ENCODE results near the gene QRFP.

QRFP gene

DNA sequence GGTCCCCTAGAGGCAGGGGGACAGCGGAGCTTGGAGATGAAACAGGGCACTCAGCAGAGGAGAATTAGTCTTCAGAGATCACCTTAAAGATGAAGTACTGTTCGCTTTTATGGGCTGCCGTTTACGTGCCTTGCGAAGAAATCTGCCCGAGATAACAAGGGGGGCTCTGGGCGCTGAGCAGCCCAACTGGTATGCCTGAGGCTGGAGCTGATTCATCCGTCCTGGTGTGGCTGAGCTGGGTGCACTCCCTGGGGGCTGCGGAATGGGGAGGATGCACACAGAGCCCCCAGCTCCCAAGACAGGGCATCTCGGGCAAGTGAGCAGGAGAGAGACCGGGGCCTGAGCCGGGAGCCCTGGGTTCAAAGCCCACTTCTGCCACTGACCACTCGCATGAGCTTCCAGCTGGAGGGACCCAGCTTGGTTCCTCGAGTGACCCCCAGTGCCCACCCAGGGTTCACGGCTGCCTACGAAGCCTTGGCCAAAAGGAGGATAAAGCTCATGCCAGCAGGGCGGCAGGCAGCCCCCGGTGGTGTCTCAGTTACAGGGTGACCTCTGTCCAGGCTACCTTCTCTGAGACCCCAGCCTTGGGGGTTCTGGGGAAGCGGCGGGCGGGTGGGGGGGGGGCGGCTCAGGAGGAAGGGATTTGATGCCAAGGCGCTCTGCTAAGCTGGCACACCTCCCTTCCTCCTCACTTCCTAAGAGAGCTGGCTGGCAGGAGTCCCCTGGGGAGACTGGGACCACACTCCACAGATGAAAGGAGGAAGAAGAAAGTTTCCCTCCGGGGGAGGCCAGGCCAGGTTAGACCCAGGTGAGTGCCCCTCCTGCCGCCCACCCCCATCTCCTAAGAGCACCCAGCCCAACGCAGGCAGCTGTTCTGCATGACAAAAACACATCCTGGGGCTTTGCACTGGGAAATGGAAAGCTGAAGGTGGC is 36.8 kb upstream of the QRFP start:
- DNase-seq (ENCODE audit: low read depth), result peak; percentile 59

DNA sequence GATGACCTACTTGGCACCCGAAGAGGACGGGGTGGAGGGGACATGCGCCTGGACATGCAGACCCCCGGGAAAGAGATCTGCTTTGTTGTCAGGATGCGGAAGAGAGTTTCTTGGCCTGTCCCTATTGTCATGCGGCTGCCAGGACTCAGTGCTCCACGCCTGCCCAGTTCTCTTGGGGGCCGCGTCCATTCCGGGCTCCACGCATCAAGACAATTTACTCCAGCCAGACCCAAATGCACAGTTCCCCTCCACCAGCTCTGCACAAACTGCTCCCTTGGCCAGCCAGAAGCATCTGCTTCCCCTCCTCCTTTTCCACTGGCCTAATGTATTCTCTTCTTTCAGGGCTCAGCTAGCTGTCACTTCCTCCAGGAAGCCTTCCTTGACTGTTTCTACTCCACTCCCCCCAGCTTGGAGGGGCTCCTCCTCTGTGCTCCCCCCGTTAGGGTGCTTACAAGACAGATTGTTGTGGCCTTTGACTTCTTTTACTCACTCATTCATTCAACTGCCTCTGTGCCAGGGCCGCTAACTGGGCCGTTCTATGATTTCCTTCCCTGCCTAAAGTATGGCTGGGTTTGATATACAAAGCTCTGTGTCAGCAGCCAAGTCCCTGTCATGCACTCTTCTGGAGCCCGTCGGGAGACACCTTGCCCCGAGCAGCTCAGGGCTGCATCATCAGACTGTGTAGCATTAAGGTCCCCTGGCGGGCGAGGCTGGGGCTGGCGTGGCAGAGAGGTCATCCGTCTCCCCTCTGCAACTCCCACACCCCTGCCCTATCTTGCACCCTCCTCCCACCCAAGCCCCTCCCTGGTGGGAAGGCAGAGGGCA is 35.9 kb upstream of the QRFP start:
- no peak for DNase-seq (ENCODE audit: low read depth)

DNA sequence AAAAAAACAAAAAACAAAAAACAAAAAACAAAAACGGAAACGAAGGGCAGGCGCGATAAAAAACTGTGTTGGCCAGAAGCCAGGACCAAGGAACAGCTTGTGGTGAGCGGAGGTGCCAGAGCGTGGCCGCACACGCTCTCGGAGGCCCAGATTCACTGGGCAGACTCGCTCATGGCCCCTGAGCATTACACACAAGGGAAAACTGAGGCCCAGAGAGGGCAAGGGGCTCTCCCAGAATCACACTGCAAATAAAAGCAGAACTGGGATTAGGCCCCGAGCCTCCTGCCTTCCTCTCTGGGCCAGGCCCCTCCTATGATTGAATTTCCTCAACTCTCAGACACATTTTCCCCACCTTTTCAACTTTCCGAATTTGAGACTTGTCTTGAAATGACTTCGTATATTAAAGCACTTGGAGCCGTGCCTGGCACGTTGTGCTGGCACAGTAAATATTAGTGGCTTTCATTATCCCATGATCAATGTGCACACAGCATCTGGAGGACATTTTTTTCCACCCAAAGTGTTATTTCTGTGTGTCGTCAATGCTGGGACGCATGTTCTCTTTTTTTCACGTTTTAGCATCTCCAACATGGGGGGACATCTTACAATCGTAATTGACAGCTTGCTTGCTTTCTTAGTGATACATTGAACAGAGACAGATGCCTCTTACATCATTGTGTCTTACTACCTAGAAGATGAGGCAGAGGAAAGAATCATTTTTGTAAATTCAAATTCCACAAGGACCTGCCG is 35.1 kb upstream of the QRFP start:
- DNase-seq (ENCODE audit: low read depth), result no peak

DNA sequence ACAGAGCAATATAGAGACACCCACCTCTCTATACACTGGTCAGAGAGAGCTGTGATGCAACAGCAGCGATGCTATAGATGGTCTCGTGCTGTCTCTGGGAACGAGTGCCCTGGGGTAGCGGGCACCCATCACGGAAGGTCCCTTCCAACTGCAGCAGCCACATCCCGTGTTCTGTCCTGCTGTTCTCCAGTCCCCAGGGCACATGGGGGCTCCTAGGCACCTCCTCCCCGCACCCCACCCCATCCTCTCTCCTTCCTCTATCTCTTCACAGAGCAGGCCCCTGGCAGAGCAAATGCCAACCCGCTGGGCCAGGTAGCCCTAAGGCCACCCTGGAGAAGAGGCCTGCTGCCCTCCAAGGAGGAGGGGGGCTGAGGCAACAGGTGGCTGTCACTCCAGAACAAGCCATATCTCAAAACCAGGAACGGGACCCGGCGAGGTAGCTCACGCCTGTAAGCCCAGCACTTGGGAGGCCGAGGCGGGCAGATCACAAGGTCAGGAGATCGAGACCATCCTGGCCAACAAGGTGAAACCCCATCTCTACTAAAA is 34.3 kb upstream of the QRFP start:
- no peak for DNase-seq (ENCODE audit: low read depth)

DNA sequence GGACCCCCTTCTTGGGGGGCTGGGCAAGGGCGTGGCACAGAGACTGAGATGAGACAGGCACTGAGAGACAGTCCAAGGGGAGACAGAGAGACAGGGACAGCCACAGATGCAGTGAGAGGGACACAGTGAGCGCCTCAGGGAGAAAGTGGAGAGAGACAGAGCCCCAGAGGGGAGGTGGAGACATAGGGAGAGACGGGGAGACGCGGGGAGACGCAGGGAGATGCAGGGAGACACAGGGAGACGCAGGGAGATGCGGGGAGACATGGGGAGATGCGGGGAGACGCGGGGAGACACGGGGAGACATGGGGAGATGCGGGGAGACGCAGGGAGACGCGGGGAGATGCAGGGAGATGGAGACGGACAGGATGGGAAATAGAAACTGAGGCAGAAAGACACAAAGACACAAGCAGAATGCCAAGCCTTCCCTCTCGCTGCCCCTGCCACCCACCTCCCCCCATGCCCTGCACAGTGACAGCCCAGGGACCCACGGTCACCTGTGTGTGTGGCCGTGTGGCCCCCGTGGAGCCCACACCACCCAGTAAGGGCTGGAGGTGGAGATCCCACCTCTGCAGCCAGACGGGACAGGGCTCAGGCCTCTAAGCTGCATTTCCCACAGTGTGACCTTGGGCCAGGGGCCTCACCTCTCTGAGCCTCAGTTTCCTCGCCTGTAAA is 33.7 kb upstream of the QRFP start:
- DNase-seq (ENCODE audit: low read depth), result no peak

DNA sequence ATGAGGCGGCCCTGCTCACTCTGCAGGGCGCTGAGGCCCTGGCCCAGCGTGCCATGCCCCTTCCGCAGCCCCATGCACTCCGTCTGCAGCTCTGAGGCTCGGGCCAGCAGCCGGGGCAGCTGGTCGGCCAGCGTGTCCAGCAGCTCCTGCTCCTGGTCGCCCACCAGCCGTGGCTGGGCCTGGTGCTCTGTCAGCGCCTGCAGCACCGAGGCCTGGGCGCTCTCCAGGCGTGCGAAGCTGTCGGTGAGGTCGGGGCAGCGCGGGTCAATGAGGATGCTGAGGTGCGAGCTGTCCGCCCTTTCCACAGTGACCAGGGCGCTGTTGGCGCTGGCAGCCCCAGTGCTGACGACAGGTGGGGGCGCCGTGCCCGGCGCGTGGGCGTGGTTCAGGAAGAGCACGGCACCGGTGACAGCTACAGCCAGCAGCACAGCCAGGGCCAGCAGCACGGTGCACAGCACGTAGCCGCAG is 33.0 kb upstream of the QRFP start:
- no peak for DNase-seq (ENCODE audit: low read depth)

DNA sequence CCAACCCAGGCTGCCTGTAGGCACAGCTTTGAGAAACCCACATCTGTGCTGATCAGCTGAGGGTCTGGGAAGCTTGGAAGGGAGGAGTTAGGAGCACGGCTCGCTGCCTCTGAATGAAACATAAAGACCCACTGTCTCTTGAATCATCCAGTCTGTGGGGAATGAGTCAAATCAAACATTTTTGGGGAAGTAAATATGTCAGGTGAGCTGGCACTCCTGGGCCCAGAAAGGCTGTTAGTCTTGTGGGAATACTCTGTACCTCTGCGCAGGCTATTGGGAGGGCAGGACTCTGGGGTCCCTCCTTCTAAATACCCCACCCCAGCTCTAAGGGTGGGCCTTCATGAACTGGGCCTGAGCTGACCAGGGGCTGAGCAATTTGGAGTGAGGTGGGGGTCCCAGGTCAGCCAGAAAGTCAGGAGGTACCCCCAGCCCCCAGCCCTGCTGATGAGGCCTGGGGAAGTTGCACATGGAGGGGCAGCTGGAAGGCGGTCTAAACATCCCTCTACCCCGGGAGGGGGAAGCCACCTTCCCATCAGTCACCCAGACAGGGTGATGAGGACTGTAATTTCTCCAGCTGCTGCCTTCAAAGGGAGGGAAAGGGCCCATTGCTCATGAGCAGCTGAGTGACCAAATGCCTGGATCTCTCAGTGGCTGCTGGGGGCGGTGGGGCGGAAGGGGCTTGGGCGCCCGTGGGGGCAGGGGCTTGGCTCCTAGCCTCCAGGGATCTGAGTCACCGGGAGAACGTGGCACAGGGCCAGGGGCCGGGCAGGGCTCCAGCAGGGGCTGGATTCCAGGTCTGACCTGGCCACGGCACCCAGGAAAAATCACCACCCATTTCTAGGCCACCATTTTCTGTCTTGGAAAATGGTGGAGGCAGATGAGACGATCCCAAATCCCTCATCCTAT is 31.6 kb upstream of the QRFP start:
- DNase-seq (ENCODE audit: low read depth), result peak; percentile 82

DNA sequence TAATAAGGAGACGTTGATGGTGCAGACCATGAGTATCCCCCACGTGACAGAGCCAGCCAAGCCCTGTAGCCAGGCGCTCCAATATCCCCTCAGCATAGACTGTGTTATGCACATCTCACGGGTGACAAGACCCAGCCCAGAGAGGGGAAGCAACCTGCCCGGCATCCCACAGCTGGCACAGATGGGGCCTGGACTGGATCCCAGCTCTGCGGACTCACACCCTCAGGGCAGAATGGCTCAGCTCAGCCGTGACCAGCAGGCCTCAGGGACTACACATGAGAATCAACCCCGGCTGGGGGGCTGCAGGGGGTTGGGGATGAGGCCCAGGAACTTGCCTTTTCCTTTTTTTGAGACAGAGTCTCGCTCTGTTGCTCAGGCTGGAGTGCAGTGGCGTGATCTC is 30.7 kb upstream of the QRFP start:
- DNase-seq (ENCODE audit: low read depth), result no peak

DNA sequence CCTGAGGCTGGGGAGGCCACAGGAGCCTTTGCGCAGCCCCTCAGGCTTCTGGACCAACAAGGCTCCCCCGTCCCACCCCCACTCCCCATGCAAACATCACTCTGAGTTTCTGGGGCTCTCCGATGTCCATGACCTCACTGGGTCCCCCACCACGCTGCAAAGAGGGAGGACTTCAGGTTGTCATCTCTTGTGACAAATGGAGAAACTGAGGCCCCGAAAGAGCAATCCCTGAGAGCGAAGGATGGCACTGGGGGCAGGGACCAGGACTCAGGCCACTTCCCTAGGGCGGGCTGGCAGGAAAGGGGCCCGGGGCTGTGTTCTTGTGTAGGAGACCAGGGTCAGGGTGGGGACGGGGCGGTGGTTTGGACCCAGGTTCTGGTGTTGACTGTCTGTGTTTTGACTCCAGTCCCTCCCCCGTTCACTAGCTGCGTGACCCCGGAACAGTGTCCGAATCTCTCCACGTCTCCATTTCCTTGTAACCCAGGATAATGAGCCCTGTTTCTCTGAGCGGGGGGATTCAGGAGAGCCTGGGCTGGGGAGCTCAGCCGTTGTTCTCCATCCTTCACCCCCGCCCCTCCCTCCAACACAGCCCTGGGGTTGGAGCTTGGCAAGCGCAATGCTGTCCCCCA is 28.6 kb upstream of the QRFP start:
- DNase-seq (ENCODE audit: low read depth), result no peak

DNA sequence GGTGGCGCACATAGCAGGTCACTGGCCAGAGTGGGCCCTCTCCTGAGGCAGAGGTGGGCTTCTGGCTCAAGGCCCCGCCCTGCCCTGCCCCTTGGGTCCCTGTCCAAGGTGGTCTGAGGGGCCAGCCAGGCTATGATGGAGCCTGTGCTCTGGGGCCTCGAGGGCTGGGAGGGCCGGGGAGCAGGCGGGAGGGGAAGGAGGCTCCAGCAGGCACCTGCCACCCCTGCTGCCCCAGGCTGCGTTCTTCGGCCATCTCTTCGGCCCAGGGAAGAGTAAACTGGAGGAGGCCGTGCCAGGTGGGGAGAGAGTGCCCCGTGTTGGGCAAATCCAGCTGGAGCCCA is 27.8 kb upstream of the QRFP start:
- DNase-seq (ENCODE audit: low read depth), result no peak

DNA sequence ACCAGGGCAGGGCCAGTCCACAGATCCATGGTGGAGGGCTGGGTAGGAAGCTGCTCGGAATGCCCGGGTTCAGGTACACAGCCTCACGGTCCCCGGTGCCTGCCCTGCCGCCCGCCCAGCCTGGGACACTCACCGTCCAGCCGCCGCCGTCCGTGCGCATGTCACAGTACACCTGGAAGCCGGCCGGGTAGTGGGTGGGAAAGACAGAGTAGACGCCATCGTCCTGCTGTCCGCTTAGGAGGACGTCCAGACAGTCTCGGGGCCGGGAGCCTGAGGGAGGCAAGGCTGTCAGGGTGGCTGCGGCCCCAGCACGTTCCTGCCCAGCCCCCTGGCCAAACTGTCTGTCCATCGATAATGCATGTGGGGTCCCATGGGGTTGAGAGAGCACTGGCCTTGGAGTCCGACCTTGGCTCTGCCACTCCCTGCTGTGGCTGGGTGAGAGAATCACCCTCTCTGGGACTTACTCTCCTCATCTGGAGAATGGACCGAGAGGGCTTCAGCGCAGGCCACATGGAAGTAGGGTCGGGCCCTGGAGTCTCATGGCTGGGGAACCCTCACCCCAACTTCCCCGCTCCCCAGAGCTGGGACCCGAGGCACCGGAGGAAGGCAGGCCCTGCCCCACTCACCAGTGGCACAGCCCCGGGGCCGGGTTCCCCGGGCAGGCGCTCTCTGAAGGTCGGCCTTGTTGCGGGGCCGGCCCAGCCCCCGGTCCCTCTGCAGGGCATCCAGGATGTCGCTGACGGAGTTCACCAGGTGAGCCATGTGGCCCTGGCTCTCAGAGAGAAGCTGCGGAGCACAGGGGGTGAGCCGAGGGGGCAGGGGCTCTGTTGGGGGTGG is 27.2 kb upstream of the QRFP start:
- no peak for DNase-seq (ENCODE audit: low read depth)

DNA sequence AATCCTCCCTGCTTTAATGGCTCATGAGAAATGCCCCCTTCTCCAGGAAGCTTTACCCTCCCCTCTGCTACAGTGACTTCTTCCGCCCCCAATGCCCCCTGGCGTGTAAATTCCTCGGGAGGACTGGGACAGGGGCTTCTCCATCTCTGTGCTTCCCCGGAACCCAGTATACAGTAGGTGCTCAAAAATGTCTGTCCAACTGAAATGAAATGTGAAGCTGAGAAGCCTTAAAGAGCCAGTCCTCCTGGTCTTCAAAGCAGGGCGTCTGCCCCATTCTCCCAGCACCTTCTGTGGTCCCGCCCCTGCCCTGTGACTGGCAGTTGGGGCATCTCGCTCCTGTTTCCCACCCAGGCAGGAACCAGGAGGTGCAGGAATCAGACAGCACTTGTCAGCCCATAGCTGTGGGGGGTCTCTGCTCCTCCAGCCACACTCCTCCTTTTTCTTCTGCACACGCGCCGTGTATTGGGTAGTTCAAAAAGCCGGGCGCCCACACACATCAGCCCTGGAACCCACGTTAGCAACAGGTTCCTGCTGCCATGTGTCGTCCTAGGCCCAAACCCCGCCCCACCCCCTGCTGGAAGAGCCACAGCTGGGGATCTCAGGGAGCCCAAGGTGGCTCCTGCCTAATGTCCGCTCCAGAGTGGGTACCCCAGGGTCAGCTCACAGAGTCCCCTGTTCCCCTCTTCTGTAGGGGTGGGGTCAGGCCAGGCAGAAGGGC is 26.4 kb upstream of the QRFP start:
- no peak for DNase-seq (ENCODE audit: low read depth)

DNA sequence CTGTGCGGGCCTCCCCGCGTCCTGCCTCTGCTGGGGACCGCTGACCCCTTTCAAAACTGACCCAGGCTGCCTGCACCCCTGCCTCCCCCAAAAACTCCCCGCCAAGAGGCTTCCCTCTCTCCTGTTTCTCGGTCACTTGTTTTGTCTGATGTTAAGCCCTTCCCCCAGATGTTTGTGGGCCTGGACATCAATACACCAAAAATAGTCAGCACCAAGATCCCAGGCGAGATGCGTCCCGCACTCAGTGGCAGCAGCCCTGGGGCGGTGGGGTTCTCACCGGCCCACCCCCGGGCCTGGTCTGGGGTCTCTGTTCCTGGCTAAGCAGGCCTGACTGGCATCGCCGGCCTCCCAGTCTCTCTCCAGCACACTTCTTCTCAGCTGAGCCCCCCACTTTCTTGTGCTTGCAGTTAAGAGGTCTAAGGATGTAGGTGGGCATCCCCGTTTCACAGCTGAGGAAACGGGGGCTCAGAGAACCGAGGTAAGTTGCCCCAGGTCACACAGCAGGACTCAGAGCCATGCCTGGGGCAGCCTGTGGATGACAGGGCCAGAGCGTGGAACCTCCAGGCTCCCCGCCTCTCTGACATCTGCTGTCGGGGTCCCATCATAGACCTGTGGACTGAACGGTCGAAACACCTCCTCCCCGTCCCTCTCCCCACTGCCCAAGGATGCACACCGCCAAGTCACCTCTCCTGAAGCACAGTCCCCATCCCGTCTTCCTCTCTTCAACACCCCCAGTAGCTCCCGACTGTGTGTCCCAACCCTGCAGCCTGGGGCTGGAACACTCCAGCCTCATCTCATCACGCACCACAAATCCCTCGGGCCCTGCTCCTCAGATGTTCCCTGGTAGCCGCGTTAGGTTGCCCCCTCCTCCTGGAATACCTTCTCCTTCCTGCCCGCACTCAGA is 25.6 kb upstream of the QRFP start:
- no peak for DNase-seq (ENCODE audit: low read depth)

DNA sequence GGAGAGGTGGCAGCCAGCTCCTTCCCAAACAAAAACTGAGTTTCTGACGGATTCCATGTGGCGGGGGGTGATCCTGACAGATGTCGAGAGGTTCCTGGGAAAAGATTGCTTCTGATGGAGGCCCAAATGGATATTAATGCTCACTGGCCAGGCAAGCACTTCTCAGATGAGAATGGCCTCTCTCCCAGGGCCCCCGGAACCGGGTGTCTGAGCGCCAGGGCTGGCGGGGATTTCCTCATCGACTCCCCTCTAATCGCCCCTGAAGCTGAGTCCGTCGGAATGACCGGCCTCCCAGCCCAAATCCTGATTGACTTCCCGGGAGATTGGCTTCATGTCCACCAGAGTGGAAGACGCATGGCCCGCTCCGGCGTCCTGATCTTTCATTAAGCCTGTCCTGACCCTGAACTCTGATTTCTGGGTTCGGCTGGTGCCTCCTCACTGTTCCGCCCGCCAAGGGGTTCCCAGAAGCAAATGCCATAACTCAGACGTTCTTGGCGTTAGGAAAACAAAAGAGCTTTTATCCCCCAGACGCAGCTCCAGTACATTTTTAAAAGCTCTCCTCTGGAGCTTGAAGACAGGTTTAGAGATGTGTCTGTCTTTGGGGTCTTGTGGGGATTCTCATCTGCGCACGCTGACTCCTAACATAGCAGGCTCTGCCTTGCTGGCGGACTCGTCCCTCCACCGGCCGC is 24.8 kb upstream of the QRFP start:
- DNase-seq (ENCODE audit: low read depth), result no peak

DNA sequence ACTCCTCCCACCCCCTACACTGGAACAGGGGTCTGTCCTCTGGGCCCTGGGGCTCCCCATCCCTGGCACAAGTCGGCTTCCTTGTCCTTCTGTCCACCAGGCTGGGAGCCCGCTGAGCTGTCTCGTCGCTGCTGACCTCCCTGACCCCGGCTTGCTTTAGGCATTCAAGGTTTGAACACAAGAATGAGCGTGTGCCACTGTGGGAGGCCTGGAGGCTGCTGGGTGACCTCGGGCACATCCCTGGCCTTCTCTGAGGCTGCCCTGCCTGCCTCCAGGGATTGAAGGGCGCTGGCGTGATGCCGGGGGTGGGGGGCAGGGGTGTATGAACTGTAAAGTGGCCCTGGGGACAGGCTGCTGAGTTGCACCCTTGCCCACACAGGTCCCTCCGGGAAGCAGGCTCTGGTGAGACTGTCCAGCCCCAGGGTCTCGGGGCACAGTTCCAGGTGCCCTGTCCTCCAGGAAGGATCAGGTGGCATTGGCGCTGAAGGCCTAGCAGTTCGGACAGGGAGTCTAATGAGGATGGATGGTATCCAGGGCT is 24.2 kb upstream of the QRFP start:
- DNase-seq (ENCODE audit: low read depth), result no peak

DNA sequence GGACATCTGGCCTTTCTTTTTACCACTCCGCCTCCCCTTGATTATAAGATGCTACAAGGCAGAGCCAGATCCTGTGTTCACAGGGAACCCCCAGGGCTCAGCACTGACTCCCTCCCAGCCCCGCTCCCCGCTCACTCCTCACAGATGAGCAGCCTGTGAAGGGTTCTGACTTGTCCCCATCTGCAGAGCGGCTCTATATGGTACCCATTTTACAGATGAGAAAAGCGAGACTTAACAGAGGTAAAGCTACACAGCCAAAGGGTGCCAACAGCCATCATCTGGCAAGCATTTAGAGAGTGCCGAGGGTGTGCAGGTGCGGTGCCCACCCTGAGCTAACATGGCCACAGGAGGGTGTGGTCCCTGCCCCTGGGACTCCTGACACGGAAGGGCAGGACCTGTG is 23.6 kb upstream of the QRFP start:
- DNase-seq (ENCODE audit: low read depth), result no peak
